ENCODE data around the gene MIAT. TPM values are rescaled to one million over a fixed set of nuclear protein-coding genes. Genes with fewer than 3 reads are reported as not detected.
A peak's percentile ranks its signal among the peaks of the same experiment; 100 is the strongest.

MIAT gene
- total RNA-seq, 1 experiment from 2014 or later, result 0.10 TPM

DNA sequence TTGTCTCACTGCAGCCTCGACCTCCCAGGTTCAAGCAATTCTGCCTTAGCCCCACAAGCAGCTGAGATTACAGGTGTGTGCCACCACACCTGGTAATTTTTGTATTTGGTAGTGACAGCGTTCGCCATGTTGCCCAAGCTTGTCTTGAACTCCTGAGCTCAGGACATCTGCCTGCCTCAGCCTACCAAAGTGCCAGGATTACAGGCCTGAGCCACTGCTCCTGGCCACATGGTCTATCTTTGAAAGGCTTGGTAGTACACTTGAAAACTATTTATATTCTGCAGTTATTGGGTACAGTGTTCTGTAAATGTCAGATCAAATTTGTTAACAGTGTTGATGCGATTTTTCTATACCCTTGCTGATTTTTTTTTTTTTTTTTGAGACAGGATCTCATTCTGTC is 26.1 kb upstream of the MIAT start:
- no peak for DNase-seq (ENCODE audit: low read depth)

DNA sequence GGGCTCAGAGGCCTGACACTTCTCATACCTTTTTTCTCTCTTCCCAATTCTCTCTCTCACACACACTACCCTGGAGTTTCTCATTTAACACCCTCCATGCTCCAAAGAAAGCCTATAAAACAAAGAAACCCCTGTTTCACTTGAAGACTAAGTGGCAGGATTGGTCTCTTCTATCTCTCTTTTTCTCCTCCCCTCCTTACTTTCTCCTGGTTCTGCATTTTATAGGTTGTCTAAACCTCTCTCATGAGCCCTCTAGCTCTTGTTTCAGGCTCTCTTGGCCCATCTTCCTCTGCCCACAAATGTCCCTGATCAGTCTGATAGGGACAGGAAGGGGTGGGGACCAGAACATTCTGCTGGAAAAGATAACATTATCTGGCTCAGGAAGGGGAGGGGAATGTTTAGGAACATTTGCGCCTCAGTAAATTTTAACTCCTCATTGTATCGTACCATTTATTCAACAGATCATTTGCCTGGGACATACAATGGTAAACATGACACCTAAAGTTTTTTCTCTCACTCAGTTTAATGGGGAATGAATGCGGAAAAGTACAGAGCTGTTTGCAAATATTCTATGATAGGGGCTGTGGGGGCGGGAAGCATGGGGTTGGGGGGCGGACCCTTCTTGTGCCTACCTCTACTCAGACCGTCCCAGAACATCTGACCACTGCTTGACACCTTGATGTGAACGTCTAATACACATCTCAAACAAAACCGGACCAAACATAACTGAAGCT is 24.8 kb upstream of the MIAT start:
- DNase-seq (ENCODE audit: low read depth), result no peak

DNA sequence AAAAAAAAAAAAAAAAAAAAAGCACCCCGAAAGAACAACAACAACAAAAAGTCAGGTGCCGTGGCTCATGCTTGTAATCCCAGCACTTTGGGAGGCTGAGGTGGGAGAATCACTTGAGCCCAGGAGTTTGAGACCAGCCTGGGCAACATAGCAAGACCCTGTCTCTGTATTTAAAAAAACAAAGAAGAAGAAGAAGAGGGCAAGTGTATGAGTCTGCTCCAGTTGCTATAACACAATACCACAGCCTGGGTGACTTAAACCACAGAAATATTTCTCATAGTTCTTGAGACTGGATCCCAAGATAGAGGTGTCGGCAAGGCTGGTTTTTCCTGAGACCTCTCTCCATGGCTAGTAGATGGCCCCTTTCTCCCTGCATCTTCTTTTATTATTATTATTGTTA is 23.2 kb upstream of the MIAT start:
- DNase-seq (ENCODE audit: low read depth), result no peak

DNA sequence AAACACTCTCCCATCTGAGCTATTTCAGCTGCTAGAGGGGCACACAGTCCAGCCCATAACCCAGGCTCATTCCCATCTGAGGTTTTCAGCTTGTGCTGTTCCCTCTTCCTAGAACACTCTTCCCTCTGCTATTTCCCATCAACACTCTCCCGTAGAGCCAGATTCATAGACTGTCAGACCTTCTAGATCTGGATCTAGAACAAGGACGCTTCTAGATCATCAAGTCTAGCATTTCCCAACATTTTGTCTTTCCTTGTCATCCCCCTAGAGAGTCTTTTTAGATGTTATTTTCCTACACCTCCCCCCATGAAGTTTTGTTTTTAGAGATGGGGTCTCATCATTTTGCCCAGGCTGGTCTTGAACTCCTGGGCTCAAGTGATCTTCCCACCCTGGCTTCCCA is 22.3 kb upstream of the MIAT start:
- no peak for DNase-seq (ENCODE audit: low read depth)

DNA sequence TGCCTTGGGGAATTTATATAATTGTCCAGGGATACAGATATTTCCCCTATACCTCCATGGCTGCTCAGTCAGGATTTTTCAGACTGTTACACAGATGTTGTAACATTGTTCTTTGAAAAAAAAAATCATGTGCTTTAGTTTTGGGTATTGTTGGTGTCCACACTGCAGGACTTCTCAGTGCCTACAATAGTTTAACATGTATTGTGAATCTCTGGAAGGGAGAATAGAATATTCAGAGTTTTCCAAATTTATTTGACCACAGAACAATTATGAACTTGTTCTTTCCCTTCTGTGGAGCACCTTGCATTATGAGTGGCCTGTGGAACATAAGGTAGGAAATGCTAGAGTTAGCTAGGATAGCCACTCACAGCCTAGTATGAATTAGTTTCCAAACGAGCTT is 21.1 kb upstream of the MIAT start:
- DNase-seq (ENCODE audit: low read depth), result no peak

DNA sequence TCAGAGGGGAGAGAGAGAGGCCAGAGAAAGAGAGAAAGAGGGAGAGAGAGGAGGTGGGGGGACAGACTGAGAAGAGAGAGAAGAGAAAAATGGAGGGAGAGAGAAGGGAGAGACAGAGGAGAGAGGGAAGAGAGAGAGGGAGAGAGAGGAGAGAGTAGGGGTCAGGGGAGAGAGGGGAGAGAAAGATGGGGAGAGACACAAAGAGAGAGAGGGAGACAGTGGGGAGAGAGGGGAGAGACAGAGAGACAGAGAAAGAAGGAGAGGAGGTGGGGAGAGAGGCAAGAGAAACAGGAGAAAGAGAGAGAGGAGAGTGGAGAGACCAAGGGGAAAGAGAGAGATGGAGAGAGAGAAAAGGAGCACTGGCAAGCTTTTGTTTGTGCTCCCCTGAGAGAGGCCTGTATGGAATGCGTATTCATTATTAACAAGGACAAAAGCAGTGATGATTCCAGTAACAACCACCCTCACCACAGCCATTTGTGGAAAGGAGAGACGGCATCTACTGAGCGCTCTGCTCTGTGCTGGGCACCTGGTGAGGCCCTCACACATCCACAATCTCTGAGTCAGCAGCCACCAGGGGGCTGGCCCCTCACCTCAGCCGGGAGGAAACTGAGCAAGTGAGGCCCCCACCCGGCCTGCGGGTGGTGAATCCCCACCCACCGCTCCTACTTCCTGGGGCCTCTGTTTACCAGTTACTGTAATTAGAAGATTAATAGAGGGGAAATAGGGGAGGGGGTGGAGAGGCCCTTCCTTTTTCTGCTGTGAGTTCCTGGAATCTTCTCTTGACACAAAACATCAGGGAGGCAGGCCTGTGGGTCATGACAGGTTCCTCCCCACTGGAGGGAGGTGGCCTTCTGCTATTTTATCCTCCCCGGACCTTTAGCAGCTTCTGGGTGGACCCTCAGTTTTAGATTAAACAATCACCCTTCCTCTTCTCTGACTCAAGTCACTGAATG is 14.6 kb upstream of the MIAT start:
- DNase-seq (ENCODE audit: low read depth), result no peak

DNA sequence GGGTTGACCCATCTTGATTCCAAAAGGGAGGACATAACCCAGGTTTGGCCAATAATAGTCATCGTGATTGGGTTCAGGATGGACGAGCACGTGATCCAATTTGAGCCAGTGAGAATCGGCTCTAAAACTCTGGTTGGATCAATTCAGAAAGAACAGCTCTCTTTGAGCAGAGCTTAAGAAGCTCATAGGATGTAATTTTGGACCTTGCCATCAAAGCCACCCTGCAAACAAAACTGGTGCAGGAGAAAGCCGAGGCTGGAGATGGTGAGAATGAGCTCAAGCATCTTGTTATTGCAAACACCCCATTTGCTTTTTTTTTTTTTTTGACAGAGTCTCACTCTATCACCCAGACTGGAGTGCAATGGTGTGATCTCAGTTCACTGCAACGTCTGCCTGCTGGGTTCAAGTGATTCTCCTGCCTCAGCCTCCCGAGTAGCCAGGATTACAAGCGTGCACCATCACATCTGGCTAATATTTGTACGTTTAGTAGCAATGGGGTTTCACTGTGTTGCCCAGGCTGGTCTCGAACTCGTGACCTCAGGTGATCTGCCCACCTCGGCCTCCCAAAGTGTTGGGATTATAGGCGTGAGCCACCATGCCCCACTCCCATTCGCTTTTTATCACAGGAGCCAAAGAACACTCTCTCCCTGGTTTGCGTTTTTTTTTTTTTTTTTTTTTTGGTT is 13.8 kb upstream of the MIAT start:
- no peak for DNase-seq (ENCODE audit: low read depth)

DNA sequence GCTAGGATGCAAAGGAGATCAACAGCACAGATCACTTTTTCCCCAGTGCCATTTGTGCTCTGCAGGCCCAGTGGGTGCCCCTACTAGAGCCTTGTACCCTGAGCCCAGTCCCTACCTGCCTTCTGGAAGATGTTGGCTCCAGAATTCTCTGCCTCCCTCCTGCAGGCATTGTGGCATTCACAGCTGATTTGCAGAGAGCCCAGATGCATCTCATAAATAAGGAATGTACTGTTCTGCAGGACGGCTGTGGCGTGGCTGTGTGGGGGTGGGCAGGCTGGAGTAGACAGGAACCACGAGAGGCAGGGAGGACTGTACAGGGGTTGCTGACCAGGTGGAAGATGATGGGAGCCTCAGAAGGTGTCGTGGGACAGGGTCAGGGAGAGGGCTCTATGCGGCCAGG is 11.2 kb upstream of the MIAT start:
- DNase-seq (ENCODE audit: low read depth), result no peak

DNA sequence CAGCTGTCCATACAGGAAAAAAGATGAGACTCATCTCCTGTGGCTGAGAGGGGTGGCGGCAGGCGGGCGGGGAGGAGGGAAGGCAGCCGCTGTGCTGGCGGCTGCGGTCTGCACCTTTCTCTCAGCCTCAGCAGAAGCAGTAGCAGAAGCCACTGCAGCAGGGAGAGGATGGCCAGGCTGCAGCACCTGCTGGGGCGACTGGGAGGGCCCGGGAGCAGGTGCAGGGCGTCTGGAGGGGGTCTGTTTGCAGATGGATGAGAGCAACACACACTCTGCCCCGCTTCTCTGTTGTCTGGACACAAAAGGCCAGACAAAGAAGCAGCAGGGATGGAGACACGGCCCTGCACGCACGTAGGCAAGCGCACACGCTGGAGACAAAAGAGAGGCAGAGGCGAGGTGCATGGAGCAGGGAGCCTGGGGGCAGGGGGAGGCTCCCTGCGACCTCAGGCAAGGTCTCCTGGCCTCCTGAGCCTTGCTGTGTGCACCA is 9.3 kb upstream of the MIAT start:
- DNase-seq (ENCODE audit: low read depth), result peak; percentile 37

DNA sequence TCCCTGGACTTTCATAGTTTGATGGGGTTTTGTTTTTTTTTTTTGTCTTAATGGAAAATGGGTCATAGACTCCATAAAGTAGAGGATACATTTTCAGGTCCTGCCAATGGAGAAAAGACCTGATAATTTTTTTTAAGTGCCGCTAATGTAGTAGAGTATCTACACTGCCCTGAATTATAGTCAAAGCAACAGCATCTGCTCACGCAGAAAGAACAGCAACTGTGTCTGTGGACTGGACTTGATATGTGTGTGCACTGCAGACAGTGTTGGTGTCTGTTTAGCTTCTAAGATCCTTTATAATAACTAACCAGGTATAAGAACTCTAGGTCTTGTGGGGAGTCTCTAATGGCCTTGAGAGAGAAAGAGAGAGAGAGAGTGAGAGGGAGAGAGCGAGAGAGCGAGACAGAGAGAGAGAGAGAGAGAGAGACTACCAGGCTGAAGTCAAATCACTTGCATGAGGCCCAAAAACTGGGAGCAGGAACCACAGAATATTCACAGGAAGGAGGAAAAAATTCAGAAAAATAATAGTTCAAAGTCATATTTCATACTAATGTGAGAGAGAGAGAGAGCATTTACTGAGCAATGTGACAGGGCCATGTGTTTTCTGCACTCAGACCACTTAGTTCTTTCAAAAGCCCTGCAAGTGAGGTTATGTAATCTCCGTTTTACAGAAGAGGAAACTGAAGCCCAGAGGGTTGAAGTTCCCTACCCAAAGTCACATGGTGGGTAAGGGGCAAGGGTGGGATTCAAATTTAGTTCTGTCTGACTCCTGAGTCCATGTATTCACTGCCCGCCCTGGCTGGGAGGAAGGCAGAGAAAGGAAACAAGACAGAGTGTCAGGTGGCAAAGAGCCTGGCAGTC is 8.6 kb upstream of the MIAT start:
- no peak for DNase-seq (ENCODE audit: low read depth)

DNA sequence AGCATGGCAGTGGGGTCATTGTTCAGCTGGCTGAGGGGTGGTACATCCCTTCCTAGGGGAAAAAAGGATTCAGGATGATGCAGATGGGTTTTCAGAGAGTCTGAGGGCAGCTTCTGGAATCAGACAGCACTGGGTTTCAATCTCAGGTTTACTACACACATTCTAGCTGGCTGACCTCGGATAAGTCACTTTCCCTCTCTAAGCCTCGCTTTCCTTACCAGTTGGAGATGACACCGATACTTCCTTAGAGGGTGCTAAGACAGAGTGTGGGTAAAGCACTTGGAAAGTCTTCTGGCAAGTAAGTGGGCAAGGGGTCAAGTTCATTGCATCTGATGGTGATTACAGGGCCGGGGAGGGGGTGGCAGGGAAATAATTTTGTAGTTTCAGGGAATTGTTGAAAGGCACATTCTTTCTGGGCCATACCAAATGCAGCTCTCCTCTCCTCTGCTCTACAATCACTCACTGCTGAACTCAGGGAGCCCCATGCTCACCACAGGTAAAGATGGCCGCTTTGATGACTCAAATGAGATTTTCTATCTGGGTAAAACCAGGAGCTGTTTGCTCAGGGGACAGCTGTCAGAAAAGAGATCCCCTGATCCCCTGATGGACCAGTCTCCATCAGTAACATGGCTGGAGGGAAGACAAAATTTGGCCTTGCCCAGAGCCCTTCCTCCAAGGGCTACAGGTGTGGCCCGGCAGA is 6.5 kb upstream of the MIAT start:
- DNase-seq (ENCODE audit: low read depth), result no peak

DNA sequence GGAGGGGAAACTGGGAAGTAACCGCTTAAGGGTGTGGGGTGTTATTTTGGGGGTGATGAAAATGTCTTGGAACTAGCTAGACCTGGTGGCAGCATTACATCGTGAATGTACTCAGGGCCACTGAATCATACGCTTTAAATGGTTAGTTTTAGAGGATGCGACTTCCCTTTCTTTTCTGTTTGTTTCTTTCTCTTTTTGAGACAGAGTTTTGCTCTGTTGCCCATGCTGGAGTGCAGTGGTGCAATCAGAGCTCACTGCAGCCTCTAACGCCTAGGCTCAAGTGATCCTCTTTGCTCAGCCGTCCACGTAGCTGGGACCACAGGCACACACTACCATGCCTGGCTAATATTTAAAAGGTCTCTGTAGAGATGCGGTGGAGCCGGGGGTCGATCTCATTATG is 5.6 kb upstream of the MIAT start:
- DNase-seq (ENCODE audit: low read depth), result no peak

DNA sequence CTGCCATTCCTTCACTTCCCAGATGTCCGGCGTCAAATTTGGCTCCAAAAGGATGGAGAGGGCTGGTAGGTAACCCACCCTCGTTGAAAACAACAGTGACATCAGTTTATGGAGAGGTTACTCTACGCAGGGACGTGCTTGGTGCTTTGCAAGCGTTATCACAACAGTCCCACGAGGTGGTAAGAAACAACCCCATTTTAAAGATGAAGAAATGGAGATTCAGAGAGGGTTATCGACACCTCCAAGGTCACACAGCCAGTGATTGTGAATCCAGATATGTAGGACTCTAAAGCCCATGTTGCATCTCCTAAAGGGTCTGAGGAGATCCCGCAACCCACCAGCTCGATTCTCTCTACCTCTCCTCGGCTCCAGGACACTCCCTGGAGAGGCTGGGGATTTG is 773 bp downstream of the MIAT start:
- no peak for DNase-seq (ENCODE audit: low read depth)

DNA sequence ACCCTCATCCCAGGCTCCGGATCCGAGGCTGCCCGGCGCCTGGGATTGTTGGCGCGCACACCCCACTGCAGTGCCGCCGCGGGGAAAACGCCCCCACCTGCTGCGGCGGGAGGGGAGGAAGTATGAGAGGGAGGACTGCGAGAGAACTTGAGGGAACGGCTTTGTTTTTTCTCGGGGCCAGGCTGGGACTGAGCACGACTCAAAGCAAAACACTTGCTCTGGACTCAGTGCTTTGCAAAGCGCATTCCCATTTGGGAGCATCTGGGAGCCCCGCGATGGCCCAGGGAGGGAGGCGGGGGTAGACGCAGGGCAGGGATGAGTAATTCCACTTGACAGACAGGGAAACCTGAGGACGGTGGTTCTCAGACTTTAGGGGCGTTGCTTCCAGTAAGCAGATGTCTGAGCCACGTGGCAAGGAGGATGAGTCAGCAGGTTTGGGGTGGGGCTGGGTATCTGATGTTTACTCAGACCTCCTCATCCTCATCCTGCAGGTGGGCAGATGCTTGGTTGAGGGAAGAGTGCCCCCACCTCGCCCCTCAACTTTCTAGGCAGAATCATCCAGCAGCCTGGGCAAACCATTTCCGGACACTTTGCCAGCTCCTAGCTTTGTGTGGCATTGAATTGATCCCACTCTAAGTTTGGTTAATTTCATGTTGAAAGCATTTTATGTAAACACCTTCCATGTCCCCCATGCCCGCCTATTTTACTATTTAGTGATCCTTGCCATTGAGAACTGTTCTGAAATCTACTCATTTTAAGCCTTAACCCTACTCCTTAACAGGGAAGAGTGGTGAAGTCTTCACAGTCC is 1.5 kb downstream of the MIAT start:
- DNase-seq (ENCODE audit: low read depth), result peak; percentile 97

DNA sequence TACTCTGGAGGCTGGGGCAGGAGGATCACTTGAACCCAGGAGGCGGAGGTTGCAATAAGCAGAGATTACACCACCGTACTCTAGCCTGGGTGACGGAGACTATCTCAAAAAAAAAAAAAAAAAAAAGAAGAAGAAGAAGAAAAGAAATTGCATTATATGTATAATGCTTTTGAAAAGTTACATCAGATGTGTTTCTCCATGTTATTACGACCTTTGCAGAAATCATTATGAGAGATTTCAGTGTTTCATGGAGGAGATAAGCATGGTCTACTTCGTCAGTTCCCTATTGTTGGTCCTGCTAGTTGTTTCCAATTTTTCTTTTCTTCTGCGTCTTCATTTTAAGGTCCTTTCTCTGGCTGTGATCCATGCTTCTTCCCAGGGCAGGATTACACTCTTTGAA is 3.0 kb downstream of the MIAT start:
- no peak for DNase-seq (ENCODE audit: low read depth)

DNA sequence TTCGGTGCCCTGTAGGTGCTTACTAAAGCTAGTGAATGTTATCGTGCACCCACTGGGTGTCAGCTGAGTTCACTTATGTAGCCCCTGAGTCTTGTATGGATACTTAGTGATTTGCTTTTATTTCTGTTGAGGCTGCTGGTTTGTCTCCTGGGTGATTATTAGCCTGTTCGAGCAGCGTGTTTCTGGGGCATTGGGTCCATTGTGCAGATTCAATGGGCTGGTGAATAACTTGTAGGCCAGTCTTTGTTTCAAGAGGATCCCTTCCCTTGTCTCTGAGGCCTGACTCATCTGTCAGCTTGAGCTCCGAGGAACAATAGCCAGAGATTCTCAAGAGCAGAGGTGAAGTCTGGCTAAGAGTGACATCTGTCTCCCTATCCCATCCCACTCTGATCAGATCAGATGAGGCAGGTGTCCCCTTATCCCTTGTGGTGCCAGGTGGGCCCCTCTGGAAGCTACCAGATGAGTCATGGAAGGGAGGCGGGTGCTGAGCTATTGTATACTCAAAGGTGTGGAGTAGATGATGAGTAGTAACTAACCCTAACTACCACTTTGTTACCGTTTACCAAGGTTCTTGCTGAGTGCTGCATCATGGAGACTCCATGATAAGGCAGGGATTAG is 3.7 kb downstream of the MIAT start:
- DNase-seq (ENCODE audit: low read depth), result no peak

DNA sequence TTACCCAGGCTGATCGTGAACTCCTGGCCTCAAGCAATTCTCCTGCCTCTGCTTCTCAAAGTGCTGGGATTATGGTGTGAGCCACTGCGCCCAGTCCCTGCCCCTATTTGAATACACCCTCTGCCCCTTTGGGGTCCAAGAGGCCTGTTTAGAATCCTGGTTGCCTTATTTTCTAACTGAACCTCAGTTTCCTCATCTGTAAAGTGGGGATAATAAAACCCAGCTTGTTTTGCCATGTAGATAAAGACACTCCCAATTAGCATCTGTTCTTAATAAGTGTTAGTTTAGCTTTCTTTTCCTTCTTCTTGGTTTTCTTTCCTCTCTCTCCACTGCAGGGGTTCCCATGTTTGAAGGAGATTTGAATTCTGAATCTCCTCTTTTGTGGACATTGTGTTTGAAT is 4.8 kb downstream of the MIAT start:
- DNase-seq (ENCODE audit: low read depth), result no peak

DNA sequence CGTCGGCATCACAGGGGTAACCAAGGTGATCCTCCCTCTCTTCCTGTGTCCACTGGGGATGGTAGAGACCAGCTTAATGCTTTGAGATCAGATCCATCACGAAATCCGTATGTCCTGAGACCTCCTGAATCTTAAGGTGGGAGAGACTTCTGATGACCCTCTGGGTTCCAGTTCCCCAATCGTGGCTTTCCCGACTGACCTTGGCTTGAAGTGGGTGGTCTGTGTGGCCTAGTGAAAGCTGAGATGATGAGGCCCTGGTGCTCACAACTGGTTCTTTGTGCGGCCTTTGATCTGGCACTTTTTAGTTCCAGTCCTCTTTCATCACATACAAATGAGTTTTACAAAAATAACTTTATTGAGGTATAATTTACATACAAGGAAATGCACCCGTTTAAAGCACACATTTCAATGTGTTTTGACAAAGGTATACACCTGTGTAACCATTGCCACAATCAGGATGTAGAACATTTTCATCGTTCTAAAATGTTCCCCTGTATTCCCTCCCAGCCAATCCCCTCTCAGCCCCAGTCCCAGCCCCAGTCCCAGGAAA is 6.1 kb downstream of the MIAT start:
- no peak for DNase-seq (ENCODE audit: low read depth)

DNA sequence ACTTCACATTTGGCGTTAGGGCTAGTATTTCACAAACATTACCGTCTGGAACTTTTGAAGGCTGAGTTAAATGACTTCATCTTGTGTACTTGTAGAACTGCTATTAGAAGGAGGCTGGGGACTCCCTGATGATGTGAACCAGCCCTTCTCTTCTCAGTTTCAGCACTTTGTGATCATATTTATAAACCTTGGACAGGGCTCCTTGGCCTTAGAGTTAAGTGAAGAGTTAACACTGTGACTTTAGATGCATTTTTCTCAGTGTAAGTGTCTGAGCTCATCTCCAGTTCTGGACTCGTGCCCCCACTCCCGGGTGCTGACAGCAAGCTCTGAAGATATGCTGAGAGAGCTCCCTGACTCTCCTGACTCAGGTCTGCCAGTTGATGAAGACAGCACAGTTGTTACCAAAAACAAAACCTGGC is 8.4 kb downstream of the MIAT start:
- DNase-seq (ENCODE audit: low read depth), result no peak
